Stomach smooth muscle (tissue), 2 donors: ENCODE measurements around the gene SYNPO2.
"Not testable (repeated sequence)": the region's sequence is repeated elsewhere in the genome, so short reads cannot be mapped to it uniquely, and the experiment has no call there.

Source experiments
- H3K27ac ChIP-seq: one replicate; pipeline ENCODE4 v1.7.0; 2013; ENCODE audit warnings: mild to moderate bottlenecking, low read length, inconsistent platforms
- H3K27me3 ChIP-seq, 2 donors: one replicate each; pipeline ENCODE4 v1.7.0; 2013; ENCODE audit warnings: low read length in 2 of 2; ENCODE audit not compliant: insufficient read depth in 2 of 2, control insufficient read depth in 1 of 2
- H3K36me3 ChIP-seq, 2 donors: one replicate each; pipeline ENCODE4 v1.7.0; 2013; ENCODE audit warnings: low read length in 2 of 2; ENCODE audit not compliant: control insufficient read depth in 2 of 2, insufficient read depth in 2 of 2
- H3K4me1 ChIP-seq: one replicate; pipeline ENCODE4 v1.7.0; 2013; ENCODE audit warnings: low read length; ENCODE audit not compliant: control insufficient read depth, insufficient read depth
- H3K4me3 ChIP-seq, 2 donors: one replicate each; pipeline ENCODE4 v1.7.0; 2013; ENCODE audit warnings: low read length in 2 of 2
- H3K9ac ChIP-seq, 2 donors: one replicate each; pipeline ENCODE4 v1.7.0; 2013; ENCODE audit warnings: low read length in 2 of 2, mild to moderate bottlenecking in 1 of 2
- H3K9me3 ChIP-seq, 2 donors: one replicate each; pipeline ENCODE4 v1.7.0; 2013; ENCODE audit warnings: low read length in 2 of 2; ENCODE audit not compliant: control insufficient read depth in 2 of 2
- donor health status: healthy.
- donor health status: Pancreatic carcinoma.

SYNPO2 gene

GRCh38 chr4:119039160-119039559 is 150.5 kb downstream of the SYNPO2 start:
- H3K27me3 ChIP-seq = no peaks in the 10 kb centered on the region
- H3K36me3 ChIP-seq = peaks cover 16 to 20% of the 10 kb centered on the region in 2 donors
- no peaks in the 10 kb centered on the region for H3K9me3 ChIP-seq
- no peak overlapping the region for H3K4me3 ChIP-seq
- H3K4me1 ChIP-seq = peaks cover 32% of the 10 kb centered on the region
- H3K27ac ChIP-seq = peak overlapping the region; percentile 50
- no peak overlapping the region for H3K9ac ChIP-seq

DNA sequence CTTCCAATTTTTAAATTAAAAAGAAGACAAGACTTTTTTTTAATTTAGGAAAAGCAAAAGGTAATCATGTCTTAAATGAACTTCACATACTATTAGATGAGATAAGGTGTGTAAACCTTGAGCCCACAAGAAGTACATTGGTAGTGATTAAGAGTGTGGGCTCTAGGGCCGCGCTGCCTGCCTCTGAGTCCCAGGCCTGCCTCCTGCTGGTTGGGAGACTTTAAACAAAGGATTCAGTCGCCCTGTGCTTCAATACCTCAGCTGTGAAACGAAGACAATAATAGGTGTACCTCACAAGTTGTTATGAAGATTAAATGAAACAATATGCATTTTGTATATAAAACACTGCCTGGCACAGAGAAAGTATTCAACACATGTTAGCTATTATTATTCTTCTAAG is 151.1 kb downstream of the SYNPO2 start:
- H3K36me3 ChIP-seq = peaks cover 10 to 15% of the 10 kb centered on the region in 2 donors

GRCh38 chr4:119040261-119040660 is 151.6 kb downstream of the SYNPO2 start:
- no peaks in the 10 kb centered on the region for H3K27me3 ChIP-seq
- peaks cover 6 to 10% of the 10 kb centered on the region in 2 donors for H3K36me3 ChIP-seq
- H3K4me1 ChIP-seq = peaks cover 23% of the 10 kb centered on the region
- no peaks in the 10 kb centered on the region for H3K9me3 ChIP-seq
- peak overlapping the region; percentile 16 to 23 for H3K9ac ChIP-seq
- peak overlapping the region; percentile 68 for H3K27ac ChIP-seq
- no peak overlapping the region for H3K4me3 ChIP-seq

More for the DNA sequence above, 151.1 kb downstream of the SYNPO2 start:
- H3K9ac ChIP-seq = peak overlapping the region in 1 of 2 donors; percentile 16
- H3K9me3 ChIP-seq = no peaks in the 10 kb centered on the region
- no peak overlapping the region for H3K4me3 ChIP-seq
- H3K4me1 ChIP-seq = peaks cover 28% of the 10 kb centered on the region
- H3K27ac ChIP-seq = peak overlapping the region; percentile 68
- no peaks in the 10 kb centered on the region for H3K27me3 ChIP-seq

- H3K27ac ChIP-seq = peak overlapping the region; percentile 68
These were observed 152.1 kb downstream of the SYNPO2 start for GRCh38 chr4:119040694-119041185.

DNA sequence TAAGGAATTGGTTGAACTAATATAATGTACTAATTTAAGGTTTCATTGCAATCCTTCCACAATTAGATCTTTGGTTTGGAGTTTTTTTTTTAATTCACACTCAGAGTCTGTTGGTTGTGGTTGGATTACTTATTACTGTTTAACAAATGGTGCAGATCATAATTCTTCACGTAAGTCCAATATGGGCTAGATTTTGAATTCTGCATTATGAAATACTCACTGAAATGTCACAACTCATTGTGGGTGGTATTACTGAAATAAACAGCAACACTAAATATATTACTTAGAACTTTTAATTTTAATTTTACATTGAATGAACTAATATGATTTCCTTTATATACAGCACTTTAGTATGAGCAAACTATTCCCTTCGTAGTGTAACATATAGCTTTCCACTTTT is 152.7 kb downstream of the SYNPO2 start:
- Histone ChIP-seq H3K27ac (no peak overlapping the region), H3K4me3 (no peak overlapping the region), H3K4me1 (peaks cover 15% of the 10 kb centered on the region), H3K27me3 (no peaks in the 10 kb centered on the region), H3K9ac (peak overlapping the region in 1 of 2 donors; percentile 7), H3K36me3 (peaks cover 0 to 8% of the 10 kb centered on the region in 2 donors), H3K9me3 (no peaks in the 10 kb centered on the region)

More at GRCh38 chr4:119040694-119041185, 152.1 kb downstream of the SYNPO2 start:
- Histone ChIP-seq H3K9ac (peak overlapping the region; percentile 7 to 23), H3K4me1 (peaks cover 22% of the 10 kb centered on the region), H3K27me3 (no peaks in the 10 kb centered on the region), H3K9me3 (no peaks in the 10 kb centered on the region), H3K36me3 (peaks cover 2 to 9% of the 10 kb centered on the region in 2 donors), H3K4me3 (no peak overlapping the region)

- Histone ChIP-seq H3K4me1 (peaks cover 13% of the 10 kb centered on the region), H3K27ac (no peak overlapping the region), H3K36me3 (peaks cover 0 to 6% of the 10 kb centered on the region in 2 donors)
These were observed 153.4 kb downstream of the SYNPO2 start for GRCh38 chr4:119041951-119042560.

DNA sequence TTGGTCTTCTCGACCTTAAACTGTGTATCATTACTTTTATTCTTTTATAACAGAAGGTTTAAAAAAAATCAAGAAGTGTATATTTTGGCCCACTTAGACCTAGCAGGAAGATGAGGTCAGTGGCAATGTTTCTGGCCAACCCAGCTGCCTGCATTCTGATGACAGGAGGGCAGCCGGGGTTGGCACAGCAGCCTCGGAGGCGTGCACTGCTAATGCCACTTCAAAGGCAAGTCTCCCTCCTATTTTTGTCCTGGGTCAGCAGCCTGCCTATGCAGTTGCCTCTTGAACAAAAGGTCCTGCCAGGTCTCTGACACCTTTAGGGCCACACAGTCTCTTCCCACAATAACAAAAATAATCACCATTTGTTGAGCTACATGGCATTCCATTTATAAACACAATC is 157.6 kb downstream of the SYNPO2 start:
- Histone ChIP-seq H3K4me3 (no peak overlapping the region), H3K9ac (no peak overlapping the region), H3K36me3 (no peaks in the 10 kb centered on the region), H3K27me3 (no peaks in the 10 kb centered on the region), H3K4me1 (peaks cover 2% of the 10 kb centered on the region), H3K9me3 (no peaks in the 10 kb centered on the region), H3K27ac (no peak overlapping the region)

More at GRCh38 chr4:119041951-119042560, 153.4 kb downstream of the SYNPO2 start:
- Histone ChIP-seq H3K27me3 (no peaks in the 10 kb centered on the region), H3K9me3 (no peaks in the 10 kb centered on the region), H3K9ac (no peak overlapping the region), H3K4me3 (no peak overlapping the region)

DNA sequence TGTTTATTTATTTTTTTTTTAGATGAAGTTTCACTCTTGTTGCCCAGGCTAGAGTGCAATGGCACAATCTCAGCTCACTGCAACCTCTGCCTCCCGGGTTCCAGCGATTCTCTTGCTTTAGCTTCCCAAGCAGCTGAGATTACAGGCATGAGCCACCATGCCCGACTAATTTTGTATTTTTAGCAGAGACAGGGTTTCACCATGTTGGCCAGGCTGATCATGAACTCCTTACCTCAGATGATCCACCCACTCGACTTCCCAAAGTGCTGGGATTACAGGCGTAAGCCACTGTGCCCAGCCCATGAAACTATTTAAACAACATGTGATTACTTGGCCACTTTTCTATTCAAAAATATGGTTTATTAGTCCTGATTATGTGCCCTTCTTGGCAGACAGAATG is 158.4 kb downstream of the SYNPO2 start:
- peak overlapping the region; percentile 12 for H3K27ac ChIP-seq
- H3K9ac ChIP-seq, H3K27me3 ChIP-seq, H3K36me3 ChIP-seq, H3K9me3 ChIP-seq, H3K4me3 ChIP-seq, H3K4me1 ChIP-seq: not testable (repeated sequence)

- Histone ChIP-seq H3K27ac (no peak overlapping the region), H3K27me3 (no peaks in the 10 kb centered on the region), H3K9ac (no peak overlapping the region), H3K4me3 (no peak overlapping the region), H3K4me1 (peaks cover 7% of the 10 kb centered on the region), H3K9me3 (no peaks in the 10 kb centered on the region), H3K36me3 (peaks cover 3 to 5% of the 10 kb centered on the region in 2 donors)
These were observed 159.8 kb downstream of the SYNPO2 start for GRCh38 chr4:119048446-119048845.

GRCh38 chr4:119049342-119049741 is 160.7 kb downstream of the SYNPO2 start:
- Histone ChIP-seq H3K27me3 (no peaks in the 10 kb centered on the region), H3K9me3 (no peaks in the 10 kb centered on the region), H3K36me3 (peaks cover 3 to 5% of the 10 kb centered on the region in 2 donors), H3K4me1 (peaks cover 7% of the 10 kb centered on the region), H3K4me3 (no peak overlapping the region), H3K9ac (no peak overlapping the region), H3K27ac (no peak overlapping the region)

GRCh38 chr4:119050527-119051090 is 162.0 kb downstream of the SYNPO2 start:
- Histone ChIP-seq H3K27me3 (no peaks in the 10 kb centered on the region), H3K4me3 (no peak overlapping the region), H3K9ac (no peak overlapping the region), H3K36me3 (peaks cover 3 to 5% of the 10 kb centered on the region in 2 donors), H3K27ac (no peak overlapping the region), H3K9me3 (no peaks in the 10 kb centered on the region), H3K4me1 (peaks cover 7% of the 10 kb centered on the region)
